Trophoblast cell (in vitro differentiated cells and primary cell): Measurements from ENCODE around the gene ABCG1.
A peak's percentile ranks its signal among the peaks of the same experiment; 100 is the strongest.
"Not testable (repeated sequence)": the region's sequence is repeated elsewhere in the genome, so short reads cannot be mapped to it uniquely, and the experiment has no call there.

Experiments
- DNase-seq, 2 donors: peaks; one replicate each; pipeline ENCODE4 v3.0.0-alpha.2; 2016
- H2AFZ ChIP-seq: 2 replicates; pipeline ENCODE4 v1.6.1; 2013; ENCODE audit warnings: low read length, moderate library complexity, mild to moderate bottlenecking; ENCODE audit not compliant: insufficient read depth, poor library complexity
- H2AK5ac ChIP-seq: 2 replicates; pipeline ENCODE4 v1.6.1; 2013; ENCODE audit warnings: mild to moderate bottlenecking, low read length
- H2BK120ac ChIP-seq: 2 replicates; pipeline ENCODE4 v1.6.1; 2013; ENCODE audit warnings: low read length, mild to moderate bottlenecking, moderate library complexity; ENCODE audit not compliant: insufficient read depth, poor library complexity
- H2BK12ac ChIP-seq: 2 replicates; pipeline ENCODE4 v1.6.1; 2013; ENCODE audit warnings: mild to moderate bottlenecking, low read length, moderate library complexity
- H2BK5ac ChIP-seq: 2 replicates; pipeline ENCODE4 v1.6.1; 2013; ENCODE audit warnings: low read length, low read depth, moderate library complexity, mild to moderate bottlenecking; ENCODE audit not compliant: poor library complexity
- H3K14ac ChIP-seq: 2 replicates; pipeline ENCODE4 v1.6.1; 2013; ENCODE audit warnings: mild to moderate bottlenecking, low read length
- H3K18ac ChIP-seq: 2 replicates; pipeline ENCODE4 v1.6.1; 2013; ENCODE audit warnings: mild to moderate bottlenecking, low read length
- H3K23ac ChIP-seq: 2 replicates; pipeline ENCODE4 v1.6.1; 2013; ENCODE audit warnings: low read length
- H3K27ac ChIP-seq: 2 replicates; pipeline ENCODE4 v1.5.1; 2013; ENCODE audit warnings: low read depth, mild to moderate bottlenecking, inconsistent platforms, low read length, moderate library complexity
- H3K27me3 ChIP-seq: 2 replicates; pipeline ENCODE4 v1.6.1; 2013; ENCODE audit warnings: inconsistent platforms, mild to moderate bottlenecking, low read length, moderate library complexity; ENCODE audit not compliant: insufficient read depth
- H3K36me3 ChIP-seq, 2 experiments: 1 replicate in 1 of 2; 2 replicates in 1 of 2; pipeline ENCODE4 v1.6.1; 2013; ENCODE audit warnings: low read length in 2 of 2, mild to moderate bottlenecking in 2 of 2, moderate library complexity in 1 of 2; ENCODE audit not compliant: insufficient read depth in 2 of 2, control insufficient read depth in 1 of 2
- H3K4ac ChIP-seq: 2 replicates; pipeline ENCODE4 v1.6.1; 2013; ENCODE audit warnings: low read depth, mild to moderate bottlenecking, low read length, moderate library complexity
- H3K4me1 ChIP-seq, 2 experiments: 1 replicate in 1 of 2; 2 replicates in 1 of 2; pipeline ENCODE4 v1.6.1; 2013; ENCODE audit warnings: low read length in 2 of 2, mild to moderate bottlenecking in 2 of 2, moderate library complexity in 1 of 2; ENCODE audit not compliant: insufficient read depth in 2 of 2, control insufficient read depth in 1 of 2
- H3K4me2 ChIP-seq: 2 replicates; pipeline ENCODE4 v1.6.1; 2013; ENCODE audit warnings: inconsistent platforms, mild to moderate bottlenecking, low read length, moderate library complexity
- H3K4me3 ChIP-seq: 2 replicates; pipeline ENCODE4 v1.5.1; 2013; ENCODE audit warnings: mild to moderate bottlenecking, low read depth, low read length, inconsistent platforms
- H3K79me1 ChIP-seq: one replicate; pipeline ENCODE4 v1.6.1; 2013; ENCODE audit warnings: low read length
- H3K79me2 ChIP-seq: 2 replicates; pipeline ENCODE4 v1.6.1; 2013; ENCODE audit warnings: low read length, mild to moderate bottlenecking; ENCODE audit not compliant: control insufficient read depth, insufficient read depth, poor library complexity
- H3K9ac ChIP-seq: 2 replicates; pipeline ENCODE4 v1.6.1; 2013; ENCODE audit warnings: mild to moderate bottlenecking, low read length
- H3K9me3 ChIP-seq: 2 replicates; pipeline ENCODE4 v1.6.1; 2013; ENCODE audit warnings: low read depth, mild to moderate bottlenecking, control low read depth, inconsistent platforms, low read length; ENCODE audit not compliant: insufficient read depth
- H4K12ac ChIP-seq: 2 replicates; pipeline ENCODE4 v1.6.1; 2013; ENCODE audit warnings: low read depth, mild to moderate bottlenecking, low read length, moderate library complexity
- H4K8ac ChIP-seq: 2 replicates; pipeline ENCODE4 v1.6.1; 2013; ENCODE audit warnings: low read depth, mild to moderate bottlenecking, low read length, moderate library complexity
- H4K91ac ChIP-seq: one replicate; pipeline ENCODE4 v1.6.1; 2013; ENCODE audit warnings: low read depth, mild to moderate bottlenecking, low read length, moderate library complexity
- WGBS: extraction: QIAGEN DNeasy Blood & Tissue Kit; methylation state at CpG from one replicate; pipeline ENCODE4 v1.1.7; 2013; ENCODE audit warnings: missing lambda C conversion rate; ENCODE audit not compliant: insufficient read length, insufficient coverage; ENCODE audit errors: extremely low coverage; 5-methylcytosine and 5-hydroxymethylcytosine counted together

The ABCG1 gene

GRCh38 chr21:42180001-42180400 is 38.9 kb upstream of the ABCG1 start:
- H4K12ac ChIP-seq, H3K27ac ChIP-seq, H3K4me3 ChIP-seq, H2BK5ac ChIP-seq, H3K4me1 ChIP-seq, H3K23ac ChIP-seq, H2AFZ ChIP-seq, DNase-seq, H3K9ac ChIP-seq, H3K36me3 ChIP-seq, H2BK120ac ChIP-seq, H3K9me3 ChIP-seq, H2AK5ac ChIP-seq, H4K91ac ChIP-seq, H3K18ac ChIP-seq, H3K27me3 ChIP-seq, H2BK12ac ChIP-seq, H3K4me2 ChIP-seq, H4K8ac ChIP-seq, H3K14ac ChIP-seq, H3K4ac ChIP-seq, H3K79me1 ChIP-seq, H3K79me2 ChIP-seq: not testable (repeated sequence)
- no CpG with 5 or more reads among the region's 3 CpGs for WGBS

DNA sequence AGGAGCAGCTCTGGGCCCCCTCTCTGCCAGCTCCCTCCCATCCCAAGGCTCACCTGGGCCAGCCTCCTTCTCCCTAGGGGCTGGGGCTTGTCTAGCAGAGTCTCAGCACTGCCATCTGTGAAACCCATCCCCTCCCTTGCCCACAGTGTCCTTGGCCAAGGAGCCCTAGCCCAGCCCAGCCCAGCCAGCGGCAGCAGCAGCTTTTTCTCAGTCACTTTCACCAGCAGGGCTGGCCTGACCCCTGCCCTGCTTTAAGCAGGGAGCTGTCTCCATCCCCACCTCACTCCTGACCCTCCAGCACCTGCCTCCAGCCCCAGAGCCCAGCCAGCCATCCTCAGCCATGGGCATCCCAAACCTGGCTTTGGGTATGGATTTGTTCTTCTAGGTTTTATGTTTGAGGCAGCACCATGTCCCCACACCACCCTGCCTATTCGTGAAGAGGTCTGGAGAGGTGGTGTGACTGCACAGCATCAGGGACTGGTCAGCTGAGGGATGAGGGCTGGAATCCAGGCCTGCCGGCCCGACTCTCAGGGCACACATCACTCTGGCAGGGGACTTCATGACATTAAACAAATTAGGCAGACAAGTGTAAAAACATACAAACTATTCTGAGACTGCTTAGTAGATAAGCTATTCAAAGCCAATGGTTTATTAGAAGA is 36.1 kb upstream of the ABCG1 start:
- no peak overlapping the region for H4K12ac ChIP-seq
- no peak overlapping the region for H3K23ac ChIP-seq
- H2BK12ac ChIP-seq, result no peak overlapping the region
- no peak overlapping the region for H3K14ac ChIP-seq
- no peak overlapping the region for H2AFZ ChIP-seq
- H4K8ac ChIP-seq, result no peak overlapping the region
- no peak overlapping the region for H2BK5ac ChIP-seq
- peak in 1 of 2 donors; percentile 37 for DNase-seq
- H3K9ac ChIP-seq, result no peak overlapping the region
- H2AK5ac ChIP-seq, result no peak overlapping the region
- no peak overlapping the region for H3K27ac ChIP-seq
- no peaks in the 10 kb centered on the region for H3K79me2 ChIP-seq
- H2BK120ac ChIP-seq, result no peak overlapping the region
- no peaks in the 10 kb centered on the region for H3K4me1 ChIP-seq
- no peak overlapping the region for H3K4ac ChIP-seq
- H3K9me3 ChIP-seq, result peaks cover 7% of the 10 kb centered on the region
- no peak overlapping the region for H3K4me2 ChIP-seq
- WGBS, result no CpG with 5 or more reads among the region's 4 CpGs
- H4K91ac ChIP-seq, result no peak overlapping the region
- no peak overlapping the region for H3K4me3 ChIP-seq
- no peaks in the 10 kb centered on the region for H3K79me1 ChIP-seq
- H3K27me3 ChIP-seq, result no peaks in the 10 kb centered on the region
- H3K36me3 ChIP-seq, result no peaks in the 10 kb centered on the region
- H3K18ac ChIP-seq, result no peak overlapping the region

DNA sequence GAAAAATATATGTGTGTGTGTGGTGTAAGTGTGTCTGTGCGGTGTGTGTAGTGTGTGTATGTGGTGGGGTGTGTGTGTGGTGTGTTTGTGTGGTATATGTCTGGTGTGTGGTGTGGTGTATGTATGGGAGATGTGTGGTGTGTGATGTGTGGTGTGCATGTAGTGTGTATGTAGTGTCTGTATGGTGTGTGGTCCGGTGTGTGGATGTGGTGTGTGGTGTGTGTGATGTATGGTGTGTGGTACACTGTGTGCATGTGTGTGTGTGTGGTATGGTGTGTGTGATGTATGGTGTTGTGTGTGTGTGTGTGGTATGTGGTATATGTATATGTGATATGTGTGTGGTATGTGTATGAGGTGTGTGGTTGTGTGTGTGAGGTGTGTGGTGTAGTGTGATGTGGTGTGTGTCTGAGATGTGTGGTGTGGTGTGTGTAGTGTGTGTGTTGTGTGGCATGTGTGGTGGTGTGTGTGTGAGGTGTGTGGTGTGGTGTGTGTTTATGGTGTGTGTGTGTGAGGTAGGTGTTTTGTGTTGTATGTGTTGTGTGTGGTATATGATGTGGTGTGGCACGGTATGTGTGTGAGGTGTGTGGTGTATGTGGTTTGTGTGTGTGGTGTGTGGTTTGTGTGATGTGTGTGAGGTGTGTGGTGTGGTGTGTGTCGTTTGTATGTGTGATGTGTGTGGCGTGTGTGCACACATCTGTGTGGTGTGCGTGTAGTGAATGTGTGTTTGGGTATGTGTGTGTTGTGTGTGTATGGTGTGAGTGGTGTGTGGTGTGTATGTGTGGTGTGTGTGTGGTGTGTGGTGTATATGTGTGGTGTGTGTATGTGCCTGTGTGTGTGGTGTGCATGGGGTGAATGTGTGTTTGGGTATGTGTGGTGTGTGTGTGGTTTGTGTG is 35.3 kb upstream of the ABCG1 start:
- no peak overlapping the region for H4K12ac ChIP-seq
- peak overlapping the region; percentile 62 for H3K4me3 ChIP-seq
- H4K91ac ChIP-seq, result no peak overlapping the region
- H3K27ac ChIP-seq, result no peak overlapping the region
- no peak overlapping the region for H3K4ac ChIP-seq
- H3K4me2 ChIP-seq, result no peak overlapping the region
- no peaks in the 10 kb centered on the region for H3K36me3 ChIP-seq
- H3K9me3 ChIP-seq, result peaks cover 7% of the 10 kb centered on the region
- no peak overlapping the region for H3K18ac ChIP-seq
- no peaks in the 10 kb centered on the region for H3K27me3 ChIP-seq
- no peak overlapping the region for H4K8ac ChIP-seq
- no peak overlapping the region for H2AFZ ChIP-seq
- DNase-seq, result no peak
- H3K79me1 ChIP-seq, result no peaks in the 10 kb centered on the region
- H2BK5ac ChIP-seq, result no peak overlapping the region
- no peak overlapping the region for H3K14ac ChIP-seq
- no peak overlapping the region for H3K9ac ChIP-seq
- no peak overlapping the region for H2BK12ac ChIP-seq
- WGBS, result 100% methylated on average over 5 of the region's 6 CpGs
- no peak overlapping the region for H2BK120ac ChIP-seq
- H3K23ac ChIP-seq, result peak overlapping the region; percentile 92
- H3K4me1 ChIP-seq, result no peaks in the 10 kb centered on the region
- H3K79me2 ChIP-seq, result no peaks in the 10 kb centered on the region
- no peak overlapping the region for H2AK5ac ChIP-seq

DNA sequence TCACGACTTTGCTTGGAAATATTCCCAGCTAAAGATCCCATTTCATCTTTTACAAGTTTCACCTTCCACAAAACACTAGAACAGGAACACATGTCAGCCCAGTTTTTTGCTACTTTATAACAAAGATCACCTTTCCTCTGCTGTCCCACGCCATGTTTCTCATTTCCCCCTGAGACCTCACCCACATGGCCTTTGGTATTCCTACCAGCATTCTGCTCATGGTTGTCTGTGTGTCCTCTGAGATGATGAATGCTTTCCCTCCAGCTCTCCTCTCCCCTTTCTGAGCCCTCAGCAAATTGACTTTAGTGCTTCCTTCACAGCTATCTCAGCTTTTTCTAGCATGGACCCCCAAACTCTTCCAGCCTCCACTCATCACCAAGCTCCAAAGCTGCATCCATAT is 32.3 kb upstream of the ABCG1 start:
- H3K4me1 ChIP-seq, result no peaks in the 10 kb centered on the region
- H3K9me3 ChIP-seq, result peaks cover 7% of the 10 kb centered on the region
- no peak overlapping the region for H2BK120ac ChIP-seq
- H3K36me3 ChIP-seq, result no peaks in the 10 kb centered on the region
- no peak overlapping the region for H3K14ac ChIP-seq
- H3K27ac ChIP-seq, result no peak overlapping the region
- H2AK5ac ChIP-seq, result no peak overlapping the region
- H3K23ac ChIP-seq, result no peak overlapping the region
- H3K4me2 ChIP-seq, result no peak overlapping the region
- H3K18ac ChIP-seq, result no peak overlapping the region
- H3K79me1 ChIP-seq, result no peaks in the 10 kb centered on the region
- no peak overlapping the region for H4K12ac ChIP-seq
- H3K4ac ChIP-seq, result no peak overlapping the region
- no peak overlapping the region for H4K8ac ChIP-seq
- no peak overlapping the region for H3K4me3 ChIP-seq
- no peak overlapping the region for H2BK5ac ChIP-seq
- no peak overlapping the region for H3K9ac ChIP-seq
- no peak overlapping the region for H4K91ac ChIP-seq
- H3K79me2 ChIP-seq, result no peaks in the 10 kb centered on the region
- no peak overlapping the region for H2BK12ac ChIP-seq
- peak in 1 of 2 donors; percentile 57 for DNase-seq
- H3K27me3 ChIP-seq, result no peaks in the 10 kb centered on the region
- no peak overlapping the region for H2AFZ ChIP-seq
- no CpG with 5 or more reads among the region's 2 CpGs for WGBS
